Measurements from ENCODE around the gene PLEKHA1.
A peak's percentile ranks its signal among the peaks of the same experiment; 100 is the strongest.

PLEKHA1 gene

GRCh38 chr10:122468926-122469781 lies 94.6 kb downstream of the PLEKHA1 start:
- Histone ChIP-seq H3K9me3 (ENCODE audit: control insufficient read depth in 2 of 2, low read length in 2 of 2) (no peaks in the 10 kb centered on the region), H3K4me3 (ENCODE audit: low read length in 2 of 2) (no peak overlapping the region), H3K27me3 (ENCODE audit: control insufficient read depth in 1 of 2, insufficient read depth in 2 of 2, low read length in 2 of 2) (no peaks in the 10 kb centered on the region), H3K9ac (ENCODE audit: low read length in 2 of 2) (no peak overlapping the region), H3K27ac (ENCODE audit: low read length) (no peak overlapping the region), H3K4me1 (ENCODE audit: control insufficient read depth, insufficient read depth, low read length) (peaks cover 15% of the 10 kb centered on the region), H3K36me3 (ENCODE audit: control insufficient read depth in 2 of 2, insufficient read depth in 2 of 2, low read length in 2 of 2) (no peaks in the 10 kb centered on the region)

- H3K4me1 ChIP-seq (ENCODE audit: control insufficient read depth, insufficient read depth, low read length), result peaks cover 21% of the 10 kb centered on the region
Observed at GRCh38 chr10:122469848-122470247, 95.3 kb downstream of the PLEKHA1 start.

GRCh38 chr10:122471531-122472177 lies 97.1 kb downstream of the PLEKHA1 start:
- Histone ChIP-seq H3K9me3 (ENCODE audit: control insufficient read depth in 2 of 2, low read length in 2 of 2) (no peaks in the 10 kb centered on the region), H3K27ac (ENCODE audit: low read length) (no peak overlapping the region), H3K27me3 (ENCODE audit: control insufficient read depth in 1 of 2, insufficient read depth in 2 of 2, low read length in 2 of 2) (no peaks in the 10 kb centered on the region), H3K9ac (ENCODE audit: low read length in 2 of 2) (no peak overlapping the region), H3K4me1 (ENCODE audit: control insufficient read depth, insufficient read depth, low read length) (peaks cover 39% of the 10 kb centered on the region), H3K4me3 (ENCODE audit: low read length in 2 of 2) (no peak overlapping the region), H3K36me3 (ENCODE audit: control insufficient read depth in 2 of 2, insufficient read depth in 2 of 2, low read length in 2 of 2) (no peaks in the 10 kb centered on the region)

More at GRCh38 chr10:122469848-122470247, 95.3 kb downstream of the PLEKHA1 start:
- H3K27me3 ChIP-seq (ENCODE audit: control insufficient read depth in 1 of 2, insufficient read depth in 2 of 2, low read length in 2 of 2), result no peaks in the 10 kb centered on the region
- H3K36me3 ChIP-seq (ENCODE audit: control insufficient read depth in 2 of 2, insufficient read depth in 2 of 2, low read length in 2 of 2), result no peaks in the 10 kb centered on the region
- no peaks in the 10 kb centered on the region for H3K9me3 ChIP-seq (ENCODE audit: control insufficient read depth in 2 of 2, low read length in 2 of 2)
- no peak overlapping the region for H3K9ac ChIP-seq (ENCODE audit: low read length in 2 of 2)
- no peak overlapping the region for H3K27ac ChIP-seq (ENCODE audit: low read length)
- H3K4me3 ChIP-seq (ENCODE audit: low read length in 2 of 2), result no peak overlapping the region

GRCh38 chr10:122473116-122473515 lies 98.6 kb downstream of the PLEKHA1 start:
- Histone ChIP-seq H3K27me3 (ENCODE audit: control insufficient read depth in 1 of 2, insufficient read depth in 2 of 2, low read length in 2 of 2) (no peaks in the 10 kb centered on the region), H3K4me3 (ENCODE audit: low read length in 2 of 2) (no peak overlapping the region), H3K36me3 (ENCODE audit: control insufficient read depth in 2 of 2, insufficient read depth in 2 of 2, low read length in 2 of 2) (no peaks in the 10 kb centered on the region), H3K9me3 (ENCODE audit: control insufficient read depth in 2 of 2, low read length in 2 of 2) (no peaks in the 10 kb centered on the region), H3K27ac (ENCODE audit: low read length) (no peak overlapping the region), H3K9ac (ENCODE audit: low read length in 2 of 2) (no peak overlapping the region), H3K4me1 (ENCODE audit: control insufficient read depth, insufficient read depth, low read length) (peaks cover 51% of the 10 kb centered on the region)

- Histone ChIP-seq H3K9ac (ENCODE audit: low read length in 2 of 2) (no peak overlapping the region), H3K36me3 (ENCODE audit: control insufficient read depth in 2 of 2, insufficient read depth in 2 of 2, low read length in 2 of 2) (no peaks in the 10 kb centered on the region), H3K4me1 (ENCODE audit: control insufficient read depth, insufficient read depth, low read length) (peaks cover 51% of the 10 kb centered on the region), H3K27ac (ENCODE audit: low read length) (peak overlapping the region; percentile 49), H3K9me3 (ENCODE audit: control insufficient read depth in 2 of 2, low read length in 2 of 2) (no peaks in the 10 kb centered on the region), H3K27me3 (ENCODE audit: control insufficient read depth in 1 of 2, insufficient read depth in 2 of 2, low read length in 2 of 2) (no peaks in the 10 kb centered on the region), H3K4me3 (ENCODE audit: low read length in 2 of 2) (peak overlapping the region in 1 of 2 donors; percentile 18)
Observed at GRCh38 chr10:122474131-122474818, 99.8 kb downstream of the PLEKHA1 start.

- peak overlapping the region in 1 of 2 donors; percentile 49 for H3K4me3 ChIP-seq (ENCODE audit: low read length in 2 of 2)
- H3K27me3 ChIP-seq (ENCODE audit: control insufficient read depth in 1 of 2, insufficient read depth in 2 of 2, low read length in 2 of 2), result no peaks in the 10 kb centered on the region
- peak overlapping the region; percentile 49 for H3K27ac ChIP-seq (ENCODE audit: low read length)
- H3K36me3 ChIP-seq (ENCODE audit: control insufficient read depth in 2 of 2, insufficient read depth in 2 of 2, low read length in 2 of 2), result no peaks in the 10 kb centered on the region
- peaks cover 52% of the 10 kb centered on the region for H3K4me1 ChIP-seq (ENCODE audit: control insufficient read depth, insufficient read depth, low read length)
- H3K9me3 ChIP-seq (ENCODE audit: control insufficient read depth in 2 of 2, low read length in 2 of 2), result no peaks in the 10 kb centered on the region
- no peak overlapping the region for H3K9ac ChIP-seq (ENCODE audit: low read length in 2 of 2)
Observed at GRCh38 chr10:122475100-122475499, 100.6 kb downstream of the PLEKHA1 start.

- Histone ChIP-seq H3K4me1 (ENCODE audit: control insufficient read depth, insufficient read depth, low read length) (peaks cover 55% of the 10 kb centered on the region), H3K4me3 (ENCODE audit: low read length in 2 of 2) (peak overlapping the region; percentile 23 to 49), H3K9me3 (ENCODE audit: control insufficient read depth in 2 of 2, low read length in 2 of 2) (no peaks in the 10 kb centered on the region), H3K9ac (ENCODE audit: low read length in 2 of 2) (peak overlapping the region; percentile 13 to 17), H3K27me3 (ENCODE audit: control insufficient read depth in 1 of 2, insufficient read depth in 2 of 2, low read length in 2 of 2) (no peaks in the 10 kb centered on the region), H3K36me3 (ENCODE audit: control insufficient read depth in 2 of 2, insufficient read depth in 2 of 2, low read length in 2 of 2) (no peaks in the 10 kb centered on the region), H3K27ac (ENCODE audit: low read length) (peak overlapping the region; percentile 49)
Observed at GRCh38 chr10:122475591-122476332, 101.3 kb downstream of the PLEKHA1 start.

- peak overlapping the region; percentile 49 for H3K27ac ChIP-seq (ENCODE audit: low read length)
Observed at GRCh38 chr10:122476333-122476695, 101.8 kb downstream of the PLEKHA1 start.

GRCh38 chr10:122477436-122477835 lies 102.9 kb downstream of the PLEKHA1 start:
- Histone ChIP-seq H3K36me3 (ENCODE audit: control insufficient read depth in 2 of 2, insufficient read depth in 2 of 2, low read length in 2 of 2) (no peaks in the 10 kb centered on the region), H3K4me1 (ENCODE audit: control insufficient read depth, insufficient read depth, low read length) (peaks cover 55% of the 10 kb centered on the region), H3K27me3 (ENCODE audit: control insufficient read depth in 1 of 2, insufficient read depth in 2 of 2, low read length in 2 of 2) (no peaks in the 10 kb centered on the region), H3K27ac (ENCODE audit: low read length) (peak overlapping the region; percentile 24), H3K9me3 (ENCODE audit: control insufficient read depth in 2 of 2, low read length in 2 of 2) (no peaks in the 10 kb centered on the region), H3K4me3 (ENCODE audit: low read length in 2 of 2) (peak overlapping the region; percentile 15 to 19), H3K9ac (ENCODE audit: low read length in 2 of 2) (no peak overlapping the region)

More at GRCh38 chr10:122476333-122476695, 101.8 kb downstream of the PLEKHA1 start:
- H3K36me3 ChIP-seq (ENCODE audit: control insufficient read depth in 2 of 2, insufficient read depth in 2 of 2, low read length in 2 of 2), result no peaks in the 10 kb centered on the region
- H3K4me3 ChIP-seq (ENCODE audit: low read length in 2 of 2), result peak overlapping the region in 1 of 2 donors; percentile 40
- no peaks in the 10 kb centered on the region for H3K9me3 ChIP-seq (ENCODE audit: control insufficient read depth in 2 of 2, low read length in 2 of 2)
- peak overlapping the region in 1 of 2 donors; percentile 17 for H3K9ac ChIP-seq (ENCODE audit: low read length in 2 of 2)
- peaks cover 55% of the 10 kb centered on the region for H3K4me1 ChIP-seq (ENCODE audit: control insufficient read depth, insufficient read depth, low read length)
- H3K27me3 ChIP-seq (ENCODE audit: control insufficient read depth in 1 of 2, insufficient read depth in 2 of 2, low read length in 2 of 2), result no peaks in the 10 kb centered on the region

- Histone ChIP-seq H3K36me3 (ENCODE audit: control insufficient read depth in 2 of 2, insufficient read depth in 2 of 2, low read length in 2 of 2) (no peaks in the 10 kb centered on the region), H3K9me3 (ENCODE audit: control insufficient read depth in 2 of 2, low read length in 2 of 2) (no peaks in the 10 kb centered on the region), H3K27me3 (ENCODE audit: control insufficient read depth in 1 of 2, insufficient read depth in 2 of 2, low read length in 2 of 2) (no peaks in the 10 kb centered on the region), H3K4me1 (ENCODE audit: control insufficient read depth, insufficient read depth, low read length) (peaks cover 49% of the 10 kb centered on the region), H3K9ac (ENCODE audit: low read length in 2 of 2) (no peak overlapping the region), H3K27ac (ENCODE audit: low read length) (no peak overlapping the region), H3K4me3 (ENCODE audit: low read length in 2 of 2) (no peak overlapping the region)
Observed at GRCh38 chr10:122478971-122479370, 104.5 kb downstream of the PLEKHA1 start.
